Anterior cingulate cortex (tissue), 58 donors: ENCODE results near the gene SYNJ1.

Source experiments
- DNase-seq, 58 donors: peaks; one replicate each; lab custom pipeline; 2025; lab: John Stamatoyannopoulos, UW

SYNJ1 gene

DNA sequence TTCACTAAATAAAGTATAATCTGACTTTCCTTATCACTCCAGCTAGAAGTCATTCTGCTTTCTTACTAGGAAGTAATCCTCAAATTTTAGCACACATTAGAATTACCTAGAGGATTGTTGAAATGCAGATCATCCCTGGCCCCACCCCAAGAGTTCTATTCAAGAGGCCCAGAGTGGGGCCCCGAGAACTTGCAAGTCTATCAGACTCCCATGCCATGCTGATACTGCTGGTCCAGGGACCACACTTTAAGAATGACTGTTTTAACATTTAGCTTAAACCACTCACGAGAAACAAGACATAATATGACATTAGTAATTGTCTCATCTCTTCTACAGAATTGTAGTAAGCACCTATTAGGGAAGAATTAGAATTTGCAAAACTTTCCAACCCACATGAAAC lies 7.7 kb upstream of the SYNJ1 start:
- no peak for DNase-seq

DNA sequence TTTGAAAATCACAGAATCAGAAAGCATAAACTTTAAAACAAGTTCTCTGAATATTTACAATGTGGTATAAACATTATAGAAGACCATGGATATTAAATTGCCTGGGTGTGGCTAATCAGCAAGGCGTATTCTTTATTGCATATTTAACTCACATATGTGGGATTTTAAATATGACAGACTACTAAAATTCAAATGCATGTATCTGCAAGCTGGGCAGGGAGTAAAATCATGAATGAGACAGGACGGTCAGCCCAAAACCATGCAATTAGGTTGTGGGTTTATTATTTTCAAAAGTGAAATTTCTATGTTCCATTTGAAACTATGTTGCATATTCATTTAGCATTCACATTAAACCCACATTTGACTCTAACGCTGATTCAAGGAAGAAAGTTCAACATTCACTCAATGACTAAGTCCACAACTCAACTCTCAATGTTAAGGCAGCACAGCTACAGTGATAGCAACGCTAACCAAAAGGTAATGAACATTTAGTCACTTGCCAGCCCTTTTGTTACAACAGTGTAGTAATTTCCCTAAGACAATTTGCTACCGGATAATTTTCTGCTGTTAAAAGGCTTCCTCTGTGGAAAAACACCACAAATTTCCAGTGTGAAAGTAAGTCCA lies 6.3 kb upstream of the SYNJ1 start:
- DNase-seq: no peak

DNA sequence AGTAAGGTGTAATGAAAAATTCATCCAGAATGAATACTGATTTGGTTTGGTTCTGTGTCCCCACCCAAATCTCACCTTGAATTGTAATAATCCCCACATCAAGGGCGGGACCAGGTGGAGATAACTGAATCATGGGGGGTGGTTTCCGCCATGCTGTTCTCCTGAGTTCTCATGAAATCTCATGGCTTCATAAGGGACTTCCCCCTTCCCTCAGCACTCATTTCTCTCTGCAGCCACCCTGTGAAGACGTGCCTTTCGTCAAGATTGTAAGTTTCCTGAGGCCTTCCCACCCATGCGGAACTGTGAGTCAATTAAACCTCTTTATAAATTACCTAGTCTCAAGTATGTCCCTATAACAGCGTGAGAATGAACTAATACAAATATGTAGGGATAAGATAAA lies 5.5 kb upstream of the SYNJ1 start:
- DNase-seq: no peak

DNA sequence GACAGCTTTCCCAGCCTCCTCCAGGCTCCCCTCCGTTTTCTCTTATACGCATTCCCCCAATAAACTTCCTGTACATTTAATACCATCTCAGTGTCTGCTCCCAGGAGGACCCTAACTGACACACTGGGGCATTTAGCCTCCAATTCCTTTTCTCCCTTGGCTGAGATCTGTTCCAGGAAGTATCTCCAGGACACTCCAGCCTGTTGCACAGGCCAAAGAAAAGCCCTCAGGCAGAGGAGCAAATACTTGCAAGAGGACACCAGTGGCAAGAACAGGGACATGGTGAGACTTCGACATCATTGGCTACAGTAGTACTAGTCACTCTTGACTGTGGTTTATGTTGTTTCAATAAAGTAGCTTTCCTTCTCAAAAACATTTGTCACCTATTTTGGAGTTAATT lies 4.7 kb upstream of the SYNJ1 start:
- DNase-seq: no peak

DNA sequence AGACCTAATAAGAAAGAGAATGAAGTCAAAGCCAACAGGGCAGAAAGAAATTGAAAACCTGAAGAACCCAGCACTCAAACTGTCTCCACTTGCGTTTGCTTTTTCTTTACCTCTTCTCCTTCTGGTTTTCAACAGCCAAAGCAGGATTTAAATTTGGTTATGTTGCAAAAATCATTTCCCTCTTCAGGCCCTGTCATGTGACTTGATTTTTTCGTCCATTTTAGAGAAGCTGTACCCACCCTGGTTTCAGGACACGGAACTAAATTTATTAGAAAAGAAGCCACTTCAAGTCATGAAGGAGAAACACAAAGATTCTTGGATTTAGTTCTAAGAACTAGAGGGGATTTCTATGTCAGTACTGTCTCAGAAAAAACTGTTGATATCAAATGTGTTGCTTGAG lies 1.0 kb upstream of the SYNJ1 start:
- no peak for DNase-seq

DNA sequence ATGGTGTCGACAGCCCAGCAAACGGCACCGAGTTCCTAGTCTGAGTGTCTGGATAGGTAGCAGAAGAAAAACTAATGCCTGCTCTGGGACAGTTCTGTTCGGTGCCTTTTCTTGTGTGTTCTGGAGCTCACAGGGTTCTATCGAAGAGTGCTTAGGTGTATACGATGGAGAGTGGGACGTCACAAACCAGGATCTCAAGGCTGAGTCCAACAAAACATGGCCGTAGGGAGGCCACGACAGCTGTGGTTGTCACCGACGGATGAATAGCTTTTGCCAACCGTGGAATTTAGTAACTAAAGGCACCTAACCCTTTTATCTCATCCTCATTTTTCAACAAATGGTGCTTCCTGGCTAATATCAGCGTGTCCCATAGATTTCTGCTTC lies 635 bp upstream of the SYNJ1 start:
- DNase-seq: peak in 3 of 58 donors; percentile 21 to 56 (median 33)

DNA sequence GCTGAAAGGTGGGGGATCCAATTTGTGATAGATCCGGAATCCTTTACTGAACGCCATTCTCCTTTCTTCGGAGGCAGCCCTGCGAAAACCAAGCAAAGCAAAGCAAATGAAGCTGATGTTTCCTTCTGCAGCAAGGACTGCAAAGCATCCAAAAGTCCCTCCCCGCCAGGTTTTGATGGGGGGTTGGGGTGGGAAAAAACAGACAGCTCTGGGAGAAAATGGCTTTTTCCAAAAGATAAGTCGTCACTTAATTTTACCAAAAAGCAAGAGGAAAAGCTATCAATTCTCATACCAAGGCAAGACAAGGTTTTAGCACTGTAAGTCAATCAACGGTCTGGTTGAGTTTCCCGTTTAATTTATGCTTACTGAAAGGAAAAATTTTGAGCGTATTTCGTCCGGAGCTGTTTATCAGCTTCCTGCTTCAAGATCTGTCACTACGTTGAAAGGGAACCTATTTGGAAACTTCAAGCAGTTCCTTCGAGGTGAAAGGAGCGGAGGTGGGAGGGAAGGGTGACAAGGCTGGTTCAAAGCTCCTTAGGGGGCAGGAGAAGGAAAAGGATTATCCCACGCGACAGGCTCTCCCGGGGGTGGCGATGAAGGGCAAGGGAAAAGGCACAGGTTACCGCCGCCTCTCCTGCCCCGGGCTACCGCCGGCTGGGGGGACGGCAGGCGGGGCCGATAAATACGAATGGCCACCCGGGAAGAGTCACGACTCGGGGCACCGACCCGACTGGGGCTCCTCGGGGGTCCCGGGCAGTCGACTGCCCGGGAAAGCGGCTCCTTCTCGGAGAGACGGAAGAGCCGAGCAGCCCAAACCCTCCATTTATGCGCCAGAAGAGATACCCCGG lies 750 bp downstream of the SYNJ1 start:
- DNase-seq: peak in 43 of 58 donors; percentile 2 to 69 (median 36)

GRCh38 chr21:32719085-32719484 lies 8.7 kb downstream of the SYNJ1 start:
- no peak for DNase-seq

- no peak for DNase-seq
Measured at GRCh38 chr21:32717851-32718316, 9.9 kb downstream of the SYNJ1 start.

DNA sequence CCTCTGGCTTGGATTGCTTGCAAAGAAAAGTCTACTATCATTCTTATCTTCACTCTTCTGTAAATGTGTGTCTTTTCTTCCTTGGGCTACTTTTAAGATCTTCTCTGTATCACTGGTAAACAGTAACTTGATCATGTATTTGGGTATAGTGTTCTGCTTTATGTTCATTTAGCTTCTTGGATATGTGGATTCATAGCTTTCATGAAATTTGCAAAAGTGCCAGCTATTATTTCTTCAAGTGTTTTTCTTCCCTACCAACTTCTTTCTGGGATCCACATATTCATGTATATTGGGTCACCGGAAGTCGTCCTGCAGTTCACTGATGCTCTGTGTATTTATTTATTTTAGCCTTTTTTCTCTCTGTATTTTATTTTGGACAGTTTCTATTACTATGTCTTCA lies 11.3 kb downstream of the SYNJ1 start:
- no peak for DNase-seq

DNA sequence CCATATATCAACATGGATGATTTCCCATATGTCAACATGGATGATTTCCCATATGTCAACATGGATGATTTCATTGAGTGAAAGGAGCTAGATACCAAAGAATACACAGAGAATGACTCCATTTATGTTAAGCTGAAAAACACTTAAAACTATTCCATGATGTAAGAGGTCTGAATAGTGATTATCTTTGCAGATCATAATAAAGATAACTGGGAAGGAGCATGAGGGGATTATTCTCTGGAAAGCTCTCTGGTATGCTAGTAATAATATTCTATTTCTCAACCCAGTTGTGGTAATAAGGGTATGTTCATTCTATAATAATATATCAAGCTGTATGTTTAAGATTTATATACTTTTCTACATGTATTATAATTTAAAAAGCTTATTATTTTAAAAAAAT lies 14.1 kb downstream of the SYNJ1 start:
- DNase-seq: no peak

DNA sequence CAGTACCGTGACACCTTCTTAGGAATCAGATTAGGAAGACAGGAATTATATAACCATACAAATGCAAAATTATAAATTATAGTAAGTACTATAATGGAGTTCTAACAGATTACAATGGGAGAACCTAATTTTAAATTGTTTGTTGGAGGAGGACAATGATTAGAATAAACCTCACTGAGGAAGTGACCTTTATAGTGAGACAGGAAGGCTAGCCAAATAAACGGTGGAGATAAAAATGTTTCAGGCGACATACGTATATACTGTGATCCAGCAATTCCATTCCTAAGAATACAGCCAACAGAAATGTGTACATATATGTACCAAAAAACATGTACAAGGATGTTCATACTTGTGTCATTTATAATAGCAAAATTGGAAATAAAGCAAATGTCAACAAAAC lies 15.2 kb downstream of the SYNJ1 start:
- no peak for DNase-seq

DNA sequence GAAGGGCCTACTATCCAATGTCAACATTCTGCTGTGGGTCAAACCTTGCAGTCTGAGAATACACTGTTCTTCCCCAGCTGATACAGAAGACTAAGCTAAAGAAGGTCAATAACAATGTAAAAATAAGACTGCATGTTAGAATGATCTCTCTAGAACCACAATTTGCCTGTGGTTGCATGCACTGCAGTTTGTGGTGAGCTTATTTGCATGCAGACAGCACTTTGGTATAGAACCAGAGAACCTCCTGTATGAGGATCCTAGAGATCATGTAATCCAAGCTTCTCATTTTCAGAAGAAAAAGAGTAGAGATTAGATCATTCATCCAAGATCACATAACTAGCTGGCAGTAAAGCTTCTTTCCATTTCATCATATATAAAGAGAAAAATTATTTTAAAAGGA lies 15.8 kb downstream of the SYNJ1 start:
- DNase-seq: no peak

- DNase-seq: no peak
Measured at GRCh38 chr21:32710987-32711386, 16.8 kb downstream of the SYNJ1 start.

DNA sequence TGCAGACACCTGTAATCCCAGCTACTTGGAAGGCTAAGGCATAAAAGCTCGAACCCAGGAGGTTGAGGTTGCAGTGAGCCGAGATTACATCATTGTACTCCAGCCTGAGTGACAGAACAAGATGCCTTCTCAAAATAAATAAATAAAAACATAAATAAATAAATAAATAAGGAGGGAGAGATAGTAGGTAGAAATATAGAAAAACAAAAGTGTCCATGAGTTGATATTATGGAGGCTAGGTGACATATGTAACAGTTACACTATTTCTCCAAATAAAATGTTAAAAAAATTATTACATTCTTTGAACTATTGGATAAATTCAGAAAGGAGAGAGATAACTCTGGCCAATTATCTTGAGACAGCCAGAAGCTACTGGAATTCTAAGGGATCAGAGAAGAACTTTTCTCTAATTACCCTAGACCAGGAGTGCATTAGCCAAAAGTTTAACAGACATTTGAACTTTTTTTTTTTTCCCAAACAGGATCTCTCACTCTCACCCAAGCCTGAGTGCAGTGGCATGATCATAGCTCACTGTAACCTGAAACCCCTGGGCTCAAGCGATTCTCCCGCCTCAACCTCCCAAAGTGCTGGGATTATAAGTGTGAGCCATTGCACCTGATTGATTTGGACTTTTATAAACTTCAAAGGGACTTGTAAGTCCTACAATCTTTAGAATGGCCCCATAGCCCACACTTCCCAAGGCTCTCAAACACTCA lies 17.6 kb downstream of the SYNJ1 start:
- DNase-seq: no peak

DNA sequence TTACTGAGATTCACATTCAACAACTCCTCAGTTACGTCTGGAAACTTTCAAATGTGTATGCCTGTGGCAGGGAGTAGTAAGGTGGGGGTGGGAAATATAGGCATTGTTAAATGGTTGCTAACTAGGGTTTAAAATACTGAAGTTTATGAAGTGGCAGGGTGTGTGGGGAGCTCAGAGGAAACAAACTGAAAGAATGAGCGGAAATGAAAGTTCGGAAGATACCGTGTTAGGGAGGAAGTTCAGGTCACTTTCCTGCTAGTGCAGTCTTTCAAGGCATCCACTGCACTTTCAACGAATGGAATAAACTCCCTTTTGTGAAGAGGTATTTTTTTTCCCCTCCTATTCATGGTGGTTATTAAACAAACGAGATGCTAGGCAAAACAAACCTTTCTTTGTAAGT lies 19.7 kb downstream of the SYNJ1 start:
- DNase-seq: no peak

- no peak for DNase-seq
Measured at GRCh38 chr21:32705901-32706300, 21.9 kb downstream of the SYNJ1 start.

GRCh38 chr21:32705139-32705538 lies 22.7 kb downstream of the SYNJ1 start:
- no peak for DNase-seq

DNA sequence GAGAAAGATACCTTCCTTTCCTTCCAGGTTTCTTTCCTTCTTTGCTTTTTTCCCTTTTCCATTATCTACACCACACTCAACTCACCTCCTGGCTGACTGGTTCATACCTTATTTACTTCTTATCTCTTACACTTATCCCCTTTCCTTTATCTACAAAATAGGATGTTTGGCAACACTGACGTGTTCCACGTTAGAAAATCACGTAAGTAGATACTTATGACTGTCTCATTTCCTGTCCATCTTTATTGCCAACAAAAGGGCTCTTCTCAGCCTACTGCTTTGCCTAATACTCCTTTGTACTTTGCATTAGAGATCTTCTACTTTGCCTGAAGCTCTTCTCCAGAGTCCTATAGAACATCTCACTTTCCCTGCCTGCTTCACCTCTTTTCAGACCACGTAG lies 25.1 kb downstream of the SYNJ1 start:
- no peak for DNase-seq

DNA sequence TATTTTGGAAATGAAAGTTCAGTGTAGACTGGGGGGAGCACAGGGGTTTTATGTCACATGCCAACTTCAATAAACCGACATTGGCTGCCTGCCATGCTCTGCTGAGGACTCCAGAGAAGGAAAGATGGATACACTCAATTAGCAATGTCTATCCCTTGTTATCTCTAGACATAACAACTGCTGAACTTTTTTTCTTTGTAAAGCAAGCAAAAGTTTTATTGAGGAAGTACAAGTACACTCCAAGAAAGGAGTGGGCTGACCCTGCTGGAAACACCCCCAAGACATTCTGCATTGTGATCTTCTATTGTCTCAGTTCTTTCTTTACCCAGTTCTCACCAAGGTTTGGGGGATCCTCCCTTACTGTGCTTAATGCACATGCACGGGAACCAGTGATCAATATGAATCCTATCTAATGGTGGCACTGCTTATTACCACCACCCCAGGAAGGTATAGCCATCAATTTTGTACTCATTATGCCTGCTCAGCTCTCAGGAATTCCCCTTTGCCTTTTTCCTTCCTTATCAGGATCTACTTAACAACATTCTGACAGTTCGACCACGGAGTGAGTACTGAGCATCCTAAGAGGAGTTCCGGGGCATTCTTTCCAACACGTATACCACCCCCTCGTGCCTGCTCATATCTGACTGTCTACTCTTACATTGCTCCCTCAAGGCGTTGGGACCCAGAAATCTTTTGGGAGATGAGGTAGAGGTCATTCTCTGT lies 28.7 kb downstream of the SYNJ1 start:
- peak in 1 of 58 donors; percentile 1 for DNase-seq

- DNase-seq: no peak
Measured at GRCh38 chr21:32698286-32698685, 29.5 kb downstream of the SYNJ1 start.
